KOPT-K1 (cell line): ENCODE data around the gene DAAM1.

ENCODE experiments used
- H3K27ac ChIP-seq: fragments of 200-600 bp; sonication (generic); 2 replicates; pipeline ENCODE4 v1.5.1; 2016; ENCODE audit warnings: antibody characterized with exemption, mild to moderate bottlenecking, low read depth, low read length; ENCODE audit not compliant: poor library complexity, severe bottlenecking
- H3K36me3 ChIP-seq: fragments of 200-600 bp; sonication (generic); 2 replicates; pipeline ENCODE4 v1.5.1; 2017; ENCODE audit warnings: antibody characterized with exemption, mild to moderate bottlenecking, low read length, moderate library complexity; ENCODE audit not compliant: insufficient read depth
- H3K9me3 ChIP-seq: fragments of 200-600 bp; sonication (generic); 2 replicates; pipeline ENCODE4 v1.5.1; 2017; ENCODE audit warnings: antibody characterized with exemption, low read length, mild to moderate bottlenecking; ENCODE audit not compliant: insufficient read depth, poor library complexity, severe bottlenecking

DAAM1 gene

GRCh38 chr14:59293935-59294661 is 105.6 kb downstream of the DAAM1 start:
- no peaks in the 10 kb centered on the region for H3K9me3 ChIP-seq

GRCh38 chr14:59294662-59294992 is 106.2 kb downstream of the DAAM1 start:
- Histone ChIP-seq H3K36me3 (no peaks in the 10 kb centered on the region), H3K9me3 (no peaks in the 10 kb centered on the region), H3K27ac (no peak overlapping the region)

More at GRCh38 chr14:59293935-59294661, 105.6 kb downstream of the DAAM1 start:
- Histone ChIP-seq H3K36me3 (no peaks in the 10 kb centered on the region), H3K27ac (no peak overlapping the region)

GRCh38 chr14:59295951-59296350 is 107.5 kb downstream of the DAAM1 start:
- Histone ChIP-seq H3K27ac (no peak overlapping the region), H3K9me3 (no peaks in the 10 kb centered on the region), H3K36me3 (no peaks in the 10 kb centered on the region)

GRCh38 chr14:59296508-59296907 is 108.0 kb downstream of the DAAM1 start:
- Histone ChIP-seq H3K9me3 (no peaks in the 10 kb centered on the region), H3K27ac (no peak overlapping the region), H3K36me3 (no peaks in the 10 kb centered on the region)

- Histone ChIP-seq H3K27ac (peak overlapping the region; percentile 14), H3K9me3 (no peaks in the 10 kb centered on the region), H3K36me3 (no peaks in the 10 kb centered on the region)
Observed at GRCh38 chr14:59297071-59297776, 108.8 kb downstream of the DAAM1 start.

- Histone ChIP-seq H3K36me3 (no peaks in the 10 kb centered on the region), H3K9me3 (no peaks in the 10 kb centered on the region), H3K27ac (no peak overlapping the region)
Observed at GRCh38 chr14:59299731-59300130, 111.3 kb downstream of the DAAM1 start.

GRCh38 chr14:59301354-59301753 is 112.9 kb downstream of the DAAM1 start:
- H3K36me3 ChIP-seq = no peaks in the 10 kb centered on the region
- peak overlapping the region; percentile 34 for H3K27ac ChIP-seq
- H3K9me3 ChIP-seq = no peaks in the 10 kb centered on the region

- Histone ChIP-seq H3K9me3 (no peaks in the 10 kb centered on the region), H3K36me3 (no peaks in the 10 kb centered on the region), H3K27ac (no peak overlapping the region)
Observed at GRCh38 chr14:59302313-59302712, 113.8 kb downstream of the DAAM1 start.

GRCh38 chr14:59303216-59303615 is 114.7 kb downstream of the DAAM1 start:
- Histone ChIP-seq H3K27ac (no peak overlapping the region), H3K9me3 (no peaks in the 10 kb centered on the region), H3K36me3 (no peaks in the 10 kb centered on the region)

- no peak overlapping the region for H3K27ac ChIP-seq
Observed at GRCh38 chr14:59305231-59305630, 116.8 kb downstream of the DAAM1 start.

GRCh38 chr14:59305836-59306555 is 117.5 kb downstream of the DAAM1 start:
- no peak overlapping the region for H3K27ac ChIP-seq
- no peaks in the 10 kb centered on the region for H3K36me3 ChIP-seq
- H3K9me3 ChIP-seq = no peaks in the 10 kb centered on the region

More at GRCh38 chr14:59305231-59305630, 116.8 kb downstream of the DAAM1 start:
- Histone ChIP-seq H3K36me3 (no peaks in the 10 kb centered on the region), H3K9me3 (no peaks in the 10 kb centered on the region)

GRCh38 chr14:59306775-59307174 is 118.3 kb downstream of the DAAM1 start:
- Histone ChIP-seq H3K36me3 (no peaks in the 10 kb centered on the region), H3K27ac (no peak overlapping the region)

GRCh38 chr14:59308086-59308485 is 119.6 kb downstream of the DAAM1 start:
- no peaks in the 10 kb centered on the region for H3K36me3 ChIP-seq
- no peak overlapping the region for H3K27ac ChIP-seq
- no peaks in the 10 kb centered on the region for H3K9me3 ChIP-seq

More at GRCh38 chr14:59306775-59307174, 118.3 kb downstream of the DAAM1 start:
- no peaks in the 10 kb centered on the region for H3K9me3 ChIP-seq

GRCh38 chr14:59308673-59309072 is 120.2 kb downstream of the DAAM1 start:
- H3K9me3 ChIP-seq = no peaks in the 10 kb centered on the region
- H3K36me3 ChIP-seq = no peaks in the 10 kb centered on the region
- H3K27ac ChIP-seq = no peak overlapping the region

GRCh38 chr14:59309291-59309900 is 120.9 kb downstream of the DAAM1 start:
- Histone ChIP-seq H3K36me3 (no peaks in the 10 kb centered on the region), H3K27ac (no peak overlapping the region), H3K9me3 (no peaks in the 10 kb centered on the region)
